ENCODE results near the gene FAM168A.

- TF ChIP-seq CTCF (IDR thresholded peaks at IDR 0.05; ENCODE audit: low read depth, low read length) (no peak), EZH2phosphoT487 (IDR thresholded peaks at IDR 0.05; ENCODE audit: low read depth) (no peak)
Measured at GRCh38 chr11:73430326-73430725, 167.6 kb downstream of the FAM168A start.

Measured in OCI-LY3 (cell line).